Mucosa of descending colon (tissue), 3 donors: ENCODE results near the gene DDX49. TPM values are rescaled to one million over a fixed set of nuclear protein-coding genes. Genes with fewer than 3 reads are reported as not detected.
A peak's percentile ranks its signal among the peaks of the same experiment; 100 is the strongest.

Experiments used
- ATAC-seq: fragments of 200-7000 bp; cut with Tn5 transposase; one replicate; pipeline ENCODE4 v1.9.1; 2020; ENCODE audit warnings: mild to moderate bottlenecking, moderate library complexity
- DNase-seq, 3 donors: peaks; one replicate each; pipeline ENCODE4 v3.0.0-alpha.2; 2020
- H3K36me3 ChIP-seq: fragments of 200-600 bp; one replicate; pipeline ENCODE4 v1.8.0; 2021; ENCODE audit warnings: low read depth, mild to moderate bottlenecking
- H3K4me1 ChIP-seq: fragments of 200-600 bp; one replicate; pipeline ENCODE4 v1.8.0; 2021; ENCODE audit warnings: low read depth, mild to moderate bottlenecking
- H3K4me3 ChIP-seq: fragments of 200-600 bp; one replicate; pipeline ENCODE4 v1.8.0; 2021; ENCODE audit warnings: mild to moderate bottlenecking
- H3K9me3 ChIP-seq: fragments of 200-600 bp; one replicate; pipeline ENCODE4 v1.8.0; 2021; ENCODE audit warnings: mild to moderate bottlenecking
- intact Hi-C, 2 donors: fragments of 100-400 bp; cut with DNase I in 1 of 2; cut with micrococcal nuclease in 1 of 2; formaldehyde crosslinking; loops; one replicate each; pipeline versions ENCODE4 v1.11.0 to v1.11.1; 2022; cut with DNase I, micrococcal nuclease
- total RNA-seq, 3 donors: library from RNA; stranded (reverse); fragmentation: NEBNext Ultra II Directional in 2 of 3; extraction: Animal tissue kit (Norgen Biotek cat#: 25700) in 2 of 3; gene quantifications; one replicate each; pipeline versions ENCODE4 v1.2.1 to v1.2.4, GENCODE V29; 2021 to 2023
- TF ChIP-seq, protein P1 (sequence below): fragments of 200-600 bp; IDR thresholded peaks from one replicate; pipeline ENCODE4 v1.8.0; 2022; ENCODE audit warnings: antibody characterized with exemption, mild to moderate bottlenecking
- donor health status: DM: no; HTN: no; CAD: no; lungs with moderate emphysema.
- donor health status: DM: no; HTN: no; CAD: no.
- donor health status: DM: no; HTN: yes; CAD: no.

DDX49 gene
- total RNA-seq, 3 donors from 2014 or later = 37.4 to 47.3 (median 40.4) TPM

DNA sequence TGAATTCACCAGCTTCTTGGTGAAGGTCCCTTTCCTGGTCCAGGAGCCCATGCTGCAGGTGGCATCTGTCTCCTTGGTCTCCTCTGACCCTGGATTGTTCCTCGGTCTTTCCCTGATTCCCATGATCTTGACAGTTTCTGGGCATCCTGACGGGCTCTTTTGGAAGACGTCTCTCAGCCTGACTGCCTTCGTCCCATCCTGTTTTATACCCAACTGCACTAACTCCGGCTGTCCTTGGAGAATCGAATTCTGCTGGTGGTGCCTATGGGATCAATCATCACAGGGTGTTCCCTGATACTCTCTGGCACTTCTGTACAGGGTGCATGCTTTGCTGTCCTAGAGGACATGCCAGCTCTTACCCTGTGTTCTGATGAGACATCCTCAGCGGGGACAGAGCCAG lies 42.6 kb upstream of the DDX49 start:
- Histone ChIP-seq H3K4me1 (peaks cover 4% of the 10 kb centered on the region), H3K9me3 (no peaks in the 10 kb centered on the region), H3K4me3 (no peak overlapping the region), H3K36me3 (no peaks in the 10 kb centered on the region)
- ATAC-seq (no peak), DNase-seq (no peak)
- intact Hi-C loops = no loop called here
- TF ChIP-seq, protein P1, sequence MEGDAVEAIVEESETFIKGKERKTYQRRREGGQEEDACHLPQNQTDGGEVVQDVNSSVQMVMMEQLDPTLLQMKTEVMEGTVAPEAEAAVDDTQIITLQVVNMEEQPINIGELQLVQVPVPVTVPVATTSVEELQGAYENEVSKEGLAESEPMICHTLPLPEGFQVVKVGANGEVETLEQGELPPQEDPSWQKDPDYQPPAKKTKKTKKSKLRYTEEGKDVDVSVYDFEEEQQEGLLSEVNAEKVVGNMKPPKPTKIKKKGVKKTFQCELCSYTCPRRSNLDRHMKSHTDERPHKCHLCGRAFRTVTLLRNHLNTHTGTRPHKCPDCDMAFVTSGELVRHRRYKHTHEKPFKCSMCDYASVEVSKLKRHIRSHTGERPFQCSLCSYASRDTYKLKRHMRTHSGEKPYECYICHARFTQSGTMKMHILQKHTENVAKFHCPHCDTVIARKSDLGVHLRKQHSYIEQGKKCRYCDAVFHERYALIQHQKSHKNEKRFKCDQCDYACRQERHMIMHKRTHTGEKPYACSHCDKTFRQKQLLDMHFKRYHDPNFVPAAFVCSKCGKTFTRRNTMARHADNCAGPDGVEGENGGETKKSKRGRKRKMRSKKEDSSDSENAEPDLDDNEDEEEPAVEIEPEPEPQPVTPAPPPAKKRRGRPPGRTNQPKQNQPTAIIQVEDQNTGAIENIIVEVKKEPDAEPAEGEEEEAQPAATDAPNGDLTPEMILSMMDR = no peak

- H3K9me3 ChIP-seq = no peaks in the 10 kb centered on the region
- intact Hi-C loops = no loop called here
These were observed 41.3 kb upstream of the DDX49 start for GRCh38 chr19:18878058-18878797.

GRCh38 chr19:18878858-18879578 lies 40.5 kb upstream of the DDX49 start:
- DNase-seq (peak in 1 of 3 donors; percentile 40), ATAC-seq (no peak)
- TF ChIP-seq, protein P1 = no peak
- Histone ChIP-seq H3K36me3 (no peaks in the 10 kb centered on the region), H3K4me1 (peaks cover 12% of the 10 kb centered on the region), H3K4me3 (no peak overlapping the region), H3K9me3 (no peaks in the 10 kb centered on the region)
- intact Hi-C loops = no loop called here

More at GRCh38 chr19:18878058-18878797, 41.3 kb upstream of the DDX49 start:
- no peak for DNase-seq
- Histone ChIP-seq H3K4me1 (peaks cover 6% of the 10 kb centered on the region), H3K36me3 (no peaks in the 10 kb centered on the region), H3K4me3 (no peak overlapping the region)
- no peak for ATAC-seq
- TF ChIP-seq, protein P1 = no peak

- intact Hi-C loops = no loop called here
- TF ChIP-seq, protein P1 = no peak
- ATAC-seq (peak; percentile 91), DNase-seq (peak; percentile 87 to 89 (median 87))
- no peaks in the 10 kb centered on the region for H3K36me3 ChIP-seq
- H3K9me3 ChIP-seq = no peaks in the 10 kb centered on the region
- H3K4me3 ChIP-seq = no peak overlapping the region
- peaks cover 12% of the 10 kb centered on the region for H3K4me1 ChIP-seq
These were observed 39.7 kb upstream of the DDX49 start for GRCh38 chr19:18879579-18880373.

GRCh38 chr19:18881491-18881890 lies 38.0 kb upstream of the DDX49 start:
- peaks cover 12% of the 10 kb centered on the region for H3K4me1 ChIP-seq
- intact Hi-C loops = no loop called here
- TF ChIP-seq, protein P1 = no peak
- no peak for ATAC-seq
- H3K4me3 ChIP-seq = no peak overlapping the region
- H3K9me3 ChIP-seq = no peaks in the 10 kb centered on the region
- no peaks in the 10 kb centered on the region for H3K36me3 ChIP-seq
- no peak for DNase-seq
